ENCODE data around the gene SHKBP1. TPM values are rescaled to one million over a fixed set of nuclear protein-coding genes. Genes with fewer than 3 reads are reported as not detected.

The SHKBP1 gene
- total RNA-seq, 2 experiments from 2014 or later = 90.1 to 99.4 TPM

- Mint-ChIP-seq H3K4me3 (peak overlapping the region; percentile 52), H3K36me3 (ENCODE audit: low read depth) (no peaks in the 10 kb centered on the region), H3K4me1 (ENCODE audit: low read depth) (peaks cover 73% of the 10 kb centered on the region), H3K27ac (peak overlapping the region; percentile 61), H3K9me3 (no peaks in the 10 kb centered on the region), H3K27me3 (ENCODE audit: low read depth) (peaks cover 4% of the 10 kb centered on the region)
- intact Hi-C loops (cut with micrococcal nuclease) = no loop called here
- CTCF ChIA-PET = interaction anchor here (0.6 to 2.3 kb wide), 4 partner anchors 26 to 254 kb away, joined by 3 to 9 read pairs (median 3); no protein-coding TSS in a partner anchor
- DNase-seq = no peak
Observed at GRCh38 chr19:40607311-40608239, 30.9 kb downstream of the SHKBP1 start.

DNA sequence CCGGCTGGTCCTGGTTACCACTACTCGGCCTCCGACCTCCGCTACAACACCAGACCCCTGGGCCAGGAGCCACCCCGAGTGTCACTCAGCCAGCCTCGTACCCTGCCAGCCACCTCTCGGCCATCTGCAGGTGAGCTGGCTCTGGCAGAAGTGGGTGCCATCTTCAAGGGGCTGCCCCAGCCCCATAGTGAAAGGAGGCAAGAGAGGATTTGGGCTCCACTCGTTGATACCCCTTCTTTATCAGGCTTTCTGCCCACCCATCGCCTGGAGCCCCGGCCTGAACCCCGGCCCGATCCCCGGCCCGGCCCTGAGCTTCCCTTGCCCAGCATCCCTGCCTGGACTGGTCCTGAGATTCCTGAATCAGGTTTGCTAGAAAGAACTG, 31.6 kb downstream of the SHKBP1 start:
- CTCF ChIA-PET = interaction anchor here (0.6 to 2.3 kb wide), 4 partner anchors 25 to 254 kb away, joined by 3 to 9 read pairs (median 3); no protein-coding TSS in a partner anchor
- H3K4me3 Mint-ChIP-seq = peak overlapping the region; percentile 89
- DNase-seq = no peak
- intact Hi-C loops (cut with micrococcal nuclease) = no loop called here
- no peak overlapping the region for H3K27ac Mint-ChIP-seq
- no peaks in the 10 kb centered on the region for H3K27me3 Mint-ChIP-seq (ENCODE audit: low read depth)
- peaks cover 73% of the 10 kb centered on the region for H3K4me1 Mint-ChIP-seq (ENCODE audit: low read depth)
- no peaks in the 10 kb centered on the region for H3K36me3 Mint-ChIP-seq (ENCODE audit: low read depth)
- no peaks in the 10 kb centered on the region for H3K9me3 Mint-ChIP-seq

DNA sequence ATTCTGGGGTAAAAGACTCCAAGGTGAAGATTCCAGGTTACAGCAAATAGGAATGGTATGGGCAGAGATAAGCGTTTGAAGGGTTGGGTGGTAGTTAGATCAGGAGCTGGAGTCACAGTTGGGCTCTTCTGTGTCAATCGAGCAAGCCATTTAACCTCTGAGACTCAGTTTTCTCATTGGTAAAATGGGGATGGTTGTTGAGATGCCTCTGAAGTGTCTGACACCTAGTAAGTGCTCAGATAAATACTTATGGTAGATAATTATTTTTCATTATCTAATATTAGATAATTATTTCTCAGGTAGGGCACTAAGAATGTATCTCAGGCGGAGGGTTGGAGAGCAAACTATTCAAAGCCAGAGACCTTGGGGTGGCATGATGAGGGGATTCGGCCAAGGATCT, 32.3 kb downstream of the SHKBP1 start:
- intact Hi-C loops (cut with micrococcal nuclease) = no loop called here
- Mint-ChIP-seq H3K4me3 (peak overlapping the region; percentile 89), H3K27me3 (ENCODE audit: low read depth) (no peaks in the 10 kb centered on the region), H3K9me3 (no peaks in the 10 kb centered on the region), H3K4me1 (ENCODE audit: low read depth) (peaks cover 72% of the 10 kb centered on the region), H3K27ac (peak overlapping the region; percentile 91), H3K36me3 (ENCODE audit: low read depth) (peaks cover under 1% of the 10 kb centered on the region)
- CTCF ChIA-PET = interaction anchor here (2.3 kb wide), 1 partner anchor 26 kb away, joined by 9 read pairs; no protein-coding TSS in a partner anchor
- DNase-seq = no peak

DNA sequence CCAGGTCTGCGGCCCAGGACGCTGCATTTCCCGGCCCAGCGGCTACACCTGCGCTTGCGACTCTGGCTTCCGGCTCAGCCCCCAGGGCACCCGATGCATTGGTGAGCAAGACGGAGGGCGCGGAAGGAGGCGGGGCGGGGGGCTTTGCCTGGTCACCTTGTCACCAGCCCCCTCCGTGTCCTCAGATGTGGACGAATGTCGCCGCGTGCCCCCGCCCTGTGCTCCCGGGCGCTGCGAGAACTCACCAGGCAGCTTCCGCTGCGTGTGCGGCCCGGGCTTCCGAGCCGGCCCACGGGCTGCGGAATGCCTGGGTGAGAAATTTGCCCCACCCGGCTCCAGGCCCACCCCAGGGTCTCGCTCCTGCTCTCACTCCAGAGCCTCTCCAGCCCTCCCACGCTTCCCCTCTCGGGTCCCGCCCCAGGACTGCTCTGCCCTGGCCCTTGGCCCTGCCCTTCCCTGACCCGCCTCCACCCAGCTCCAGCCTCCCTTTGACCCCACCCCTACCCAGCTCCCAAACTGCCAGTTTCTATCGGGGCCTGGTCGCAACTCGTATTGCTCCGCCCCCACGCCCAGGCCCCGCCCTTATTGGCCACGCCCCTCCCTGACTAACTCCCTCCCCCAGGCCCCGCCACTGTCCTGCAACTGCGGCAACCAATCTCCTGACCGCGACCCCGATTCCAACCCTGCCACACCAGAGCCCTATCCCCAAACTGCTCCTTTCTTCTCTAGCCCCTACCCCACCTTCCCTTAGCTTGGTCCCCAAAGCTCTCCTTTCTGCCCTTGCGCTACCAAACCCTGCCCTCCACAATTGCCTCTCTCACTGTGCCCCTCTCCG, 33.1 kb downstream of the SHKBP1 start:
- Mint-ChIP-seq H3K27ac (peak overlapping the region; percentile 91), H3K4me3 (peak overlapping the region; percentile 89), H3K36me3 (ENCODE audit: low read depth) (peaks cover 3% of the 10 kb centered on the region), H3K9me3 (no peaks in the 10 kb centered on the region), H3K4me1 (ENCODE audit: low read depth) (peaks cover 67% of the 10 kb centered on the region), H3K27me3 (ENCODE audit: low read depth) (no peaks in the 10 kb centered on the region)
- CTCF ChIA-PET = interaction anchor here (1.0 to 2.3 kb wide), 4 partner anchors 24 to 144 kb away, joined by 3 to 15 read pairs (median 6); partner anchors contain the start of gene BLVRB
- peak; percentile 97 for DNase-seq
- intact Hi-C loops (cut with micrococcal nuclease) = loop anchor here (10.0 kb wide), 4 partner anchors 615 to 1205 kb away; partner anchors contain the start of genes TGFB1, ZFP36 and ZNF546

GRCh38 chr19:40610396-40611064, 33.9 kb downstream of the SHKBP1 start:
- peak; percentile 81 for DNase-seq
- Mint-ChIP-seq H3K36me3 (ENCODE audit: low read depth) (peaks cover 5% of the 10 kb centered on the region), H3K27ac (peak overlapping the region; percentile 91), H3K4me1 (ENCODE audit: low read depth) (peaks cover 69% of the 10 kb centered on the region), H3K4me3 (peak overlapping the region; percentile 89), H3K27me3 (ENCODE audit: low read depth) (no peaks in the 10 kb centered on the region), H3K9me3 (no peaks in the 10 kb centered on the region)
- intact Hi-C loops (cut with micrococcal nuclease) = loop anchor here (10.0 kb wide), 4 partner anchors 616 to 1206 kb away; partner anchors contain the start of genes TGFB1, ZFP36 and ZNF546
- CTCF ChIA-PET = interaction anchor here (1.0 to 1.5 kb wide), 3 partner anchors 24 to 145 kb away, joined by 3 to 15 read pairs (median 3); partner anchors contain the start of gene BLVRB

GRCh38 chr19:40611096-40611495, 34.4 kb downstream of the SHKBP1 start:
- intact Hi-C loops (cut with micrococcal nuclease) = loop anchor here (10.0 kb wide), 4 partner anchors 616 to 1206 kb away; partner anchors contain the start of genes TGFB1, ZFP36 and ZNF546
- peak overlapping the region; percentile 89 for H3K4me3 Mint-ChIP-seq
- CTCF ChIA-PET = interaction anchor here (1.0 kb wide), 1 partner anchor 146 kb away, joined by 3 read pairs; the partner anchor contains the start of gene BLVRB

GRCh38 chr19:40611900-40612698, 35.4 kb downstream of the SHKBP1 start:
- CTCF ChIA-PET = interaction anchor here (1.2 kb wide), 1 partner anchor 9 kb away, joined by 4 read pairs; no protein-coding TSS in a partner anchor
- H3K36me3 Mint-ChIP-seq (ENCODE audit: low read depth) = peaks cover 14% of the 10 kb centered on the region
- H3K9me3 Mint-ChIP-seq = no peaks in the 10 kb centered on the region
- peak overlapping the region; percentile 89 for H3K4me3 Mint-ChIP-seq
- DNase-seq = no peak
- H3K27me3 Mint-ChIP-seq (ENCODE audit: low read depth) = no peaks in the 10 kb centered on the region
- peak overlapping the region; percentile 97 for H3K27ac Mint-ChIP-seq
- peaks cover 66% of the 10 kb centered on the region for H3K4me1 Mint-ChIP-seq (ENCODE audit: low read depth)
- intact Hi-C loops (cut with micrococcal nuclease) = loop anchor here (10.0 kb wide), 4 partner anchors 617 to 1207 kb away; partner anchors contain the start of genes TGFB1, ZFP36 and ZNF546

More at GRCh38 chr19:40611096-40611495, 34.4 kb downstream of the SHKBP1 start:
- Mint-ChIP-seq H3K4me1 (ENCODE audit: low read depth) (peaks cover 69% of the 10 kb centered on the region), H3K36me3 (ENCODE audit: low read depth) (peaks cover 10% of the 10 kb centered on the region), H3K9me3 (no peaks in the 10 kb centered on the region), H3K27me3 (ENCODE audit: low read depth) (no peaks in the 10 kb centered on the region), H3K27ac (peak overlapping the region; percentile 91)
- no peak for DNase-seq

DNA sequence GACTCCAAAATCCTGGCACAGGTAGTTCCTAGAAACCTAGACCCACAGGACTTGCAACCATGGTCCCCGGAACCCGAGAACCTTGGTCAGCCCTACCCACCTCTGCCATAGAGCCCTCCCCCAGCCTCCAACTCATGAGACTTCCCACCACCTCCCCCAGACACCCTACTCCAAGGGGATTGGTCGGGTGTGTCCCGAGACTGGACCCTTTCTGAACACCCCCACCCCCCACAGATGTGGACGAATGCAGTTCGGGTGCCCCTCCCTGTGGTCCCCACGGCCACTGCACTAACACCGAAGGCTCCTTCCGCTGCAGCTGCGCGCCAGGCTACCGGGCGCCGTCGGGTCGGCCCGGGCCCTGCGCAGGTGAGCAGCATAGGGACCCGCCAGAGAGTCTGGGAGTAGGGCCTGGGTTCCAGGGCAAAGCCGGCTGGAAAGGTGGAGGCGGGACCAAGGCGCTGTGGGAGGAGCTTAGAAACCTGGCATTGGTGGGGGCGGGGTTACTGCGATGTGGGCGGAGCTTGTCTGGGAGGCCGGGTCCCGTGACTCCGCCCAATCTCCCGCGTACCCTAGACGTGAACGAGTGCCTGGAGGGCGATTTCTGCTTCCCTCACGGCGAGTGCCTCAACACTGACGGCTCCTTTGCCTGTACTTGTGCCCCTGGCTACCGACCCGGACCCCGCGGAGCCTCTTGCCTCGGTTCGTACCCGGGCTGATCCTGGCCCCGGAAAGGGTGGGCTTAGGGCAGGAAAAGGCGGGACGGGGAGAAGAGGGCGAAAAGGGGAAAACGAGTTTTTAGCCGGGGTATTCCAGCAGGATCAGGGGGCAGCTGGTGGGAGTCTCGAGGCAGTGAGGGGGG, 36.4 kb downstream of the SHKBP1 start:
- H3K4me3 Mint-ChIP-seq = peak overlapping the region; percentile 88
- H3K36me3 Mint-ChIP-seq (ENCODE audit: low read depth) = peaks cover 17% of the 10 kb centered on the region
- H3K27me3 Mint-ChIP-seq (ENCODE audit: low read depth) = no peaks in the 10 kb centered on the region
- H3K9me3 Mint-ChIP-seq = no peaks in the 10 kb centered on the region
- peak overlapping the region; percentile 97 for H3K27ac Mint-ChIP-seq
- intact Hi-C loops (cut with micrococcal nuclease) = loop anchor here (10.0 kb wide), 4 partner anchors 618 to 1208 kb away; partner anchors contain the start of genes TGFB1, ZFP36 and ZNF546
- CTCF ChIA-PET = interaction anchor here (0.6 to 1.4 kb wide), 3 partner anchors 10 to 148 kb away, joined by 3 to 4 read pairs (median 4); partner anchors contain the start of gene BLVRB
- peak; percentile 90 for DNase-seq
- peaks cover 62% of the 10 kb centered on the region for H3K4me1 Mint-ChIP-seq (ENCODE audit: low read depth)

DNA sequence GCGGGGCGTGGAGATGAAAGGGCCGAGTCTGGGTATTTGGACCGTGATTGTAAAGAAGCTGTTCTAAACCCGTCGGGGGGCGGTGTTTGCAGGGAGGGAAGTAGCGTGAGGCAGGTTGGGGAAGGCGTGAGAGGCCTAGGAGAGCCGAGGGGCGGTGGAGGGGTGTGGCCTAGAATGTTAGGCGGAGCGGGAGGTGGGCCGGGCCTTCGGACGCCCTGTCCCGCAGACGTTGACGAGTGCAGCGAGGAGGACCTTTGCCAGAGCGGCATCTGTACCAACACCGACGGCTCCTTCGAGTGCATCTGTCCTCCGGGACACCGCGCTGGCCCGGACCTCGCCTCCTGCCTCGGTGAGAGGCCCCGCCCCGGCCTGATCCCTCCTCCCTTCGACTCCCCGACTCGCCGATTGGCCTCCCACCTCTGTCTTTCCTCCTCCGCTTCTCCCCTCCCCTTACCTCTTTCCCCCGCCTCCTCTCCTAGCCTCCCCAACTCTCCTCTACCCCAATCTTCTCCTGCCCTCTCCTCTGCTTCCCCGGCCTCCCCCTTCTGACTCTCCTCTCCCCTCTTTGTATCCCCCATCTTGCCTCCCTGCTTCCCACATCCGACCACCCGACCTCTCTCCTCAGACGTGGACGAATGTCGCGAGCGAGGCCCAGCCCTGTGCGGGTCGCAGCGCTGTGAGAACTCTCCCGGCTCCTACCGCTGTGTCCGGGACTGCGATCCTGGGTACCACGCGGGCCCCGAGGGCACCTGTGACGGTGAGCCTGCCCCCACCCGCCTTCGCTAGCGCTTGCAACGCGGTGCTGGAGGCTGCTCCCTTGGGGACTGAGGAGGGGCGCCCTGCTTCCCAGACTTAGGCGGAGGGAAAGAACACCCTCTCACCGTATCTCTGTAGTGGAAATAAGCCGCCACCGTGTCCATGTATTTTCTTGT, 37.3 kb downstream of the SHKBP1 start:
- peak overlapping the region; percentile 88 for H3K4me3 Mint-ChIP-seq
- DNase-seq = peak; percentile 93
- peaks cover 63% of the 10 kb centered on the region for H3K4me1 Mint-ChIP-seq (ENCODE audit: low read depth)
- no peaks in the 10 kb centered on the region for H3K9me3 Mint-ChIP-seq
- H3K27me3 Mint-ChIP-seq (ENCODE audit: low read depth) = no peaks in the 10 kb centered on the region
- peaks cover 19% of the 10 kb centered on the region for H3K36me3 Mint-ChIP-seq (ENCODE audit: low read depth)
- CTCF ChIA-PET = interaction anchor here (0.5 to 1.4 kb wide), 3 partner anchors 11 to 317 kb away, joined by 3 to 4 read pairs (median 4); no protein-coding TSS in a partner anchor
- H3K27ac Mint-ChIP-seq = peak overlapping the region; percentile 97
- intact Hi-C loops (cut with micrococcal nuclease) = loop anchor here (2.0 to 10.0 kb wide), 10 partner anchors 77 to 1209 kb away; partner anchors contain the start of genes AKT2, EGLN2, NUMBL and SERTAD1
